ENCODE results near the gene ZFR2.

GRCh38 chr19:3796358-3796757, 72.5 kb downstream of the ZFR2 start:
- TF ChIP-seq EZH2 (IDR thresholded peaks at IDR 0.05; ENCODE audit: insufficient read depth, poor library complexity, severe bottlenecking) (no peak), EZH2phosphoT487 (IDR thresholded peaks at IDR 0.05; ENCODE audit: insufficient read depth, low read depth) (no peak)

Measured in GM23248 (cell line).